DMS153 treated with DMSO at 0.1 percent for 48 hours (cell line): Measurements from ENCODE around the gene CRTC2.
A peak's percentile ranks its signal among the peaks of the same experiment; 100 is the strongest.
"Not testable (repeated sequence)": the region's sequence is repeated elsewhere in the genome, so short reads cannot be mapped to it uniquely, and the experiment has no call there.

Experiments
- DNase-seq: peaks from one replicate; lab custom pipeline; 2025; ENCODE audit not compliant: unreplicated experiment; lab: John Stamatoyannopoulos, UW

Gene CRTC2

DNA sequence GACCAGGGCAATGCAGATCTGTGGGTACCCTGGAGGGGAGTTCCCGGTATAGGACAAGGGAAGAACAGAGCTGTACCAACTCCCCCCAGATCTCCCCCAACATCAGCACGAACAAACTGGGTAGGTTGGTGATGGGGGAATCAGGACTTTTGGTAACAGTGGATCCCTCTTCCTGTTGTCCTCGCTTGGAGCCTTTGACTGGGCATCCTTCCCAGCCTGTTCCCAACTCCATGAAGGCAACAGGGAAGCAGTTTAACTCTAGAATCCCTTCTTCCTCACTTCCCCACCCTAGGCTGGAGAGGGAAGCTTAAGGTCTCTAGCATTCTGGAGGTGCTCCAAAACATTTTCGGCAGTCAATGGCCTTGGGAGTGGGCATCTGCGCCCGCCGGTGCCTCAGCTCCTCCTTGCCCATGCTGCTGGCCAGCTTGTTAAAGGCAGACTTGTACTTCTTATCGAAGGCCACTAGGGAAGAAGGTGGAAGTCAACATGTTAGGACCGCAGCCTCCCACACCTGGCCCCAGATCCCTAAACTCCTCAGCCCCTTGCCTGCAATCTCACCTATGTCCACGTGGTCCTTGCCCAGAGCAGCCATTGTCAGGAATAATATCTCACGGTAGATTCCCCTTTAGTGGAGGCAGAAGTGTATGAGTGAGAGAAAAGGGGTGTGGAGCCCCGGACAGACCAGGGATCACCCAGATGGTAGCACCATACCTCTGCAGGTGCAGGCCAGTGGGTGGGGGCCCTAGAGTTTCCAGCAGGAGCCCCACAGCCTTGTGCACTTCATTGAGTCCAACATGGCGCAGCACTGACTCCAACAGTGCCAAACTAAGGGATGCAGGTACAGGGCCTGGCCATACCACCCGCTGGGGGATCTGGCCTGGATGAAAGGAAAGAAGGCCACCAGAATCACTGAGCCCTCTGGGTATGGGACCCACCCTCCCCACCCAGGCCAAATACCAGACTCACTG lies 28.1 kb downstream of the CRTC2 start:
- no peak for DNase-seq

DNA sequence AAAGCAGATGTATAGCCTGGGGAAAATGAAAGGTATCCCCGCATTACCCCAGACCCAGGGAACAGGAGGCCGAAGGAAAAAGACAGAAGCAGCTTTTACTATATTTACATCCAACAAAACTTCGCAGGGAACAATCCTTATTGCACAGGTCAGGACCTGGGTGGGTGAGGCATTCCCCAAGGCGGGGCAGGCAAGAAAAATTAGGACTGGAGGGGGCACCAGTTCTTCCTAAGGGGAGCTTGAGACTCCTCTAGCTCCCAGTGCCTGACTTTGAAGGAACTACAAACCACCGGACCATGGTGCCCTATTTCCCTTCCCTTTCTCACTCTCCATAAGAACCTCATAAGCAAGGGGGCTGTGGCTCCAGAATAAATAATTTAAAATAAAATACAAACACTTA lies 29.0 kb downstream of the CRTC2 start:
- no peak for DNase-seq

DNA sequence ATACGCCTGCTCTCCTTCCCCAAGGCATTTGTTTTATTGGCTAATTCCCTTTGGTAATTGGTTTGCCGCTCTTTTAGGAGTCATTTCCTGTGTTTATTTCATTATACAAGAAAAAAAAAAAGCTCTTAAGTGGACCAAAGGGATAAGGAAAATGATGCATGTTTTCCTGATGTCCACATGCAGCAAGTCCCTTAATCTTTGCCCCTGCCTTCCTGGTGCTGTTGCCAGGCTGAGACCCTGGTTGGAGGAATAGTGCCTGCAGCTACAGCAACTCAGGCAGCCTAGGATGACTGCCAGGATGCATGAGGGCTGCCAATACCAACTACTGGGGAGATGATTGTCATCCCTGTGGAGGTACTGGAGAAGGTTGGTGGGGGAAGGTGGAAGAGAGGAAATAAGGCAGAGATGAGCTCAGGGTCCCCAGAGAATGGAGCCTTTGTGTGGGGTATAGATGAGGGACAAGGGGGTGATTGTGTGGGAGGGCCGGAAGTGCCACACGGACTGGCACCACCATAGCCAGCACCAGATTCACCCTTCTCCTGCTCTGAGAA lies 29.5 kb downstream of the CRTC2 start:
- no peak for DNase-seq

DNA sequence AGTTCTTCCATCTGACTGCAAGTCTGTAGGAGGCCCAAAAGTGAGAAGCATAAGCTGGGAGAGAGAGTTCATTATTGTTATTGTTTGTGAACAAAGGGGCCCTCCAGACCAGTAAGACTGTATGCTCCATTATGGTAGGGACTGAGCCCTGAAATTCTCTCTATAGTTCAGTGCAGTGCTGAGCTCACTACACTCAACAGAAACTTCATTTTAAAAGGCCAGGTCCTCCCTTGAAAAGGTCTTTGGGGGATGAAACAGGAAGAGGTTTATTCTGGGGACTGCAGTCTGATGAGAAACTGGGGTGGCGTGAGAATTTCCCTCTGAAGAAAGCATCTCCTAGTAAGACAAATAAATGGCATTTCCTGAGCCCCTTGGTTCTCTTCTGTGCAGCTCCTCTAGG lies 30.2 kb downstream of the CRTC2 start:
- no peak for DNase-seq

DNA sequence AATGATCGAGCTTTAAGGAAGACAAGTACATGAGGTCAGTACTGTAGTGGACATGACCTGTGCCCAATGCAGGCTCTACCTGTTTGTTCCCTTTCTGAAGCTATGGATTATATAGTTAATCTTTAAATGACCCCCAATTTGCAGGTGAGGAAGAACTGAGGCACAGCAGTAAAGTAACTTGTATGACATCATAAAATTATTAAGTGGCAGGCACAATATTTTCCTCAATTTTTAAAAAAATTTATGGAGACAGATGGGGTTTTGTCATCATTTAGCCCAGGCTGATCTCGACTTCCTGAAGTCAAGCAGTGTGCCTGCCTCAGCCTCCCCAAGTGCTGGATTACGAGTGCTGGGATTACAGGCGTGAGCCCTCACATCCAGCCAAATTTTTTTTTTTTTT lies 32.0 kb downstream of the CRTC2 start:
- no peak for DNase-seq

DNA sequence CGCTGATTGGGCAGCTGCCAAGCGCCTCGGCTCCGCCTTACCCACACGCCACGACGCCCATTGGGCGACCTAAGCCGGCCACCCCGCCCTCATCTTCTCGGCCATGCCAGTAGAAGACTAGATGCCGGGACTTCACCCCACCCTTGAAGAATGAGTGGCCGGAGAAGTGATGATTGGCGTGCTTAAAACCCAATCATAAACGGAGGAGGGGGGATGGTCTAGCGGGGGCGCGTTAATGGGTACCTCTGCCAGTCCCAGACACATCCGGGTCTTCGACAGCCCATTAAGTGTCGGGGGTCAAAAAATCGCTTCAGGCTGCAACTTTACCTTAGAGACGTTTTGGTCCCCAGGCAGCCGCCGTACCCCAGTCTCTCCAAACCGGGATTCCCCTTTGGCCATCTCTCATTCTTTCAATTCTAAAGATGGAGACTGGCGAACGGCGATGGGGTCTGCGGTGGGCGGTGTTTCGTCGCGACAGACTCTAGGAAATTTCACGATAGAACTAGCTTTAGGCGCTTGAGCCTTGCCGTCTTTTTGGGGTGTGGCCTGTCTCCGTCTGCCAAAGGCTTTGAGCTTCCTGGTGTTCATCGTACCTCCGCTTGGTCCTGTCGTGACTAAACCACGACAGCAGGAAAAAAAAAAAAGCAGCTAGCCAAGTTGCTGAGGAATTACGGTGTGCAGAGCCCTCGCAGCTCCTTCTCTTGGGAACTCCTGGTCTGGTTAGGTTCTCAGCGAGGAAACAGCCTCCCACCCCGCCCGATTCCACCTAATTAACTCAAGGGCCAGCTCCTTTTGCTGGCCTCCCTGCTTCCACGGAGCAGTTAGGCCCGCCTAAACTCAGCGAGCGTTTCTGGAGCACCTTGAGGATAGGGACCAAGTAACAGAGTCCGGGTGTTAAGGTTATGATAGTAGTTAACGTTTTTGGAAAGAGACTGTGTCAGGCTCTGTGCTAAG lies 35.2 kb downstream of the CRTC2 start, which contains the start of gene GATAD2B:
TSS of gene GATAD2B (minus strand) at position 1 of the 954 bp plus-strand sequence. CDS start 94,625 bp downstream, outside the sequence.
- DNase-seq, result peak; percentile 100

DNA sequence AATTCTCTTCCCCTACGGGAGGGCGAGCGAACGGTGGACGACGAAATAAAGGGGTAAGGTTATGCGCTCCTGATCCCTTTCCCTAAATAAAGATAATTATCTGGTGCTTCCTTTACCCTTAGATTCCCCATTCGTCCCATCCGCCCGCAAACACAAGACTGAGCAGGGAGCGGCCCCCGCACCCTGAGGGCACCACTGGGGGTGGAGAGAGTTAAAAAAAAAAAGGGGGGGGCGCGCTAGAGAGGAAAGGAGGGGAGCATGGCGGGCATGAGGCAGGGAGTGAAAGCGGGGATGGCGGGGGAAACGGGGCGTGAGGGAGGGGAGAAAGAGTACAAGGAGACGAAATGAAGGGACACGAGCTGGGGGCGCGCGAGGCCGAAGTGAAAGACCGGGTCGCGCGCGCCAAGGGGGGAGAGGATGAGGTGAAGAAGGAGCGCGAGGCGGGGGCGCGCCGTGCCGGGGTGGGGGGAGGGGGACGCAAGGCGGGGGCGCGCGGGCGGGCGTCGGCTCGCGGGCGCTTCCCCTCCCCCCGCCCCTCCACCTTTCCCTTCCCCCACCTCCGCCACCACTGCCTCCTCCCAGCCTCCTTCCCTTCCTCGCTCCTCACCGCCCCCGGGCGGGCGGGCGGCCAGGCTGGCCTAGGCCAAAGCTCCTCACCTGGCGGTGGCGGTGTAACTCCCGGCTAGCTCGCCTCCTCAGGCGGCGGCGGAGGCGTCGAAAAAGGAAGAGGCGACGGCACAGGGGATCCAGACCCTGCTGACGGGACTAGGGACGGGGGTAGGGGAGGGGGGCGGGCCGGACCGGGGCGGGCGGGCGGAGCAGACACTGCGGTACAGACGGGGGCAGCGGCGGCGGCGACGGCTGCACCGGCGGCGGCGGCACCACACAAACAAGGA lies 36.1 kb downstream of the CRTC2 start:
- DNase-seq, result peak; percentile 76

DNA sequence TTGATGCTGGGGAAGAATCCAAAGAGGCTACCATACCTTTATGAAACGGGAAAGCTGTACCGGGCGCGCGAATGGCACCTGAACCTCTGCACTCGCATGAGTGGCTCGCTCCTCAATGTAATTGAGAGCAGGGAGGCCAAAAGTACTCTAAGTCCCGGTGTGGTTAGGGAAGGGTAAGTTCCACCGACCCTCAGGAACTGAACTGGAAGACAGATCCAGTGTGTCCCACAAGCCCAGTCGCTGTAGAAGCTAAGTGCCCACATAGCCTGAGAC lies 36.7 kb downstream of the CRTC2 start:
- DNase-seq, result no peak

DNA sequence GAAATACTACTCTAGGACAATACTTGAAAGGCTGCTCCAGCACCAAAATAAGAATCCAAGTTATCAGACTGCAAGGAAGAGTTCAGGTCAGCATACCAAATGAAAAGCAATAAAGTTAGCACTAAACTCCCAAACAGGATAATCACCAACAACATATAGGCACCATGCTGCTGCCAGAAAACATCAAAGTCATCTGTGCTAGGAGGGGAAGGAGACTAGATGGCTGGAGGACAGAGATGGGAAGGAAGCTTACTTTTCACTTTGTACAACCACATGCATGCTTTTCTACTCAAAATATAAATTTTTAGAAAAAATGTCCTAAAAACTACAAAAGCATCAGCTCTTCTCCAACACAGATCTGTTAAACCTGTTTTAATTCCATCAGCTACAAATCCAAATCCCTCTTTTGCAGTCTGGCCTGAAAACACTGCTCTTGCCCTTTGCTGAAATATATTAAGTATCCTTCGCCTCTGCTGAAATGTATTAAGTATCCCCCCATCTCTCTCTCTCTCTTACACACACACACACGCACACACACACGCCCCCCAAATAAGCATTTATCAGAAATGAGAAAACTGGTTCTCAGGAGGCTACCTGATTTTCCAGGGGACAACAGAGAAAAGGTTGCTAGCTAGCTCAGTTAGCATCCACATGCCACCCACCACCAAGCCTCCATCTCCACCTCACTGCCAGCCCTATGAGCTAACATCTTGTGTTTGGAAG lies 37.2 kb downstream of the CRTC2 start:
- DNase-seq, result no peak

DNA sequence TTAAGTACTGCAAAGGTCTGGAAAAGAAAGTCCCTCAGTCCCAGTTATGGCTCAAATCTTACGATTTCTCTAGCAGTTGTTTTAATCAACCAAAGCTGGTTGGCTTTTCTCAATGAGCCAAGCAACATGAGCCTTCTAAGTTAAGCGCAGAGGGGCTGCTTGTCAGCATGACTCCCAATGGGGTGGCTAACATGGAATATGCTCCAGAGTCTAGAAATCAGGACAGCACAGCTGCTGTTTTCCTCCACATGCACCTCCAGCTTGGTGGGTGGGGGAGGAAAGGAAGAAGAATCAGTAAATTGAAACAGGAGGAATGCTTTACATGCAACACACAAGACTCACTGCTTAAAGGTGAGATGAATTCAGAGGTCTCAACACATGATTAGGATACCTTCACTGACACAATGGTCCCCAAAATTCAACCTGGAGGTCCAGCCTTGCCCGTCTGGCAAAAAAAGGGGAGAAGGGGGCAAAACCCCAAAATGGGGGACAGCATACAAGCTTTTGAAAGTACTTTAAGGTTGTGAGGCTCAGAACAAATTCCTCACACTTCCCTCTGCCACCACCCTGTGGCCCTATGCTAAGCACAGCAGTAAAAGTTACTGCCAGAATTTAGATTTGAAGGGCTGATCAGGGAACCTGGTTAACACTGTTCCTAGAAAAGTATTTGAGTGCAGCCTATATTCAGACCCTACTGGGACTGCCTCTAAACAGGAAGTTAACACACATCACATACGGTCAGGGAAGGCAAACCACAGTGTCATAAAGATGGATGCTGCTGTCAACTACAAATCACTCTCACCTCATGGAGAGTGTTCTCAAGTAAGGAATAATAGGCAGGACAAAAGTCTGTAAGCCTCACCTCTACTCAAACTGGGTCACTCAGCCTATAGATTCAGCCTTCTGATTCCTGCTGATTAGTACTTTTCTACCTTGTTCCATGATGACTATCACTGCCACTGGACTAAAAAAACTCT lies 38.2 kb downstream of the CRTC2 start:
- no peak for DNase-seq

DNA sequence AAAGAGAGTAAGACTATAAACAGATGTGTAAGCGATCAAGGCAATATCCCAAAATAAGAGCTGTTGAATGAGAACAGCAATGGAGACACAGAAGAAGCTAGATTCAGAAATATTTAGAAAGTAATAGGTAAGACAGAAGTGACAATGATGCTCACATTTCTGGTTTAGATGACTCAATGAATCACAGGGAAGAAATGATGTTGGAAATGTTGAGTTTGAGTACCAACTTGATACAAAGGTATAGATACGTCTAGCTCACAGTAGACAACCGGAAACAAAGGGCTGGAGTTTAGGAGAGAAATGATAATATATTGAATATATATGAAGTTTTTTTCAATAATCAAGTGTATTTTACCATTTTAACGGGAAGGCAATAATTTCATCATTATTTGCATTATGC lies 42.1 kb downstream of the CRTC2 start:
- DNase-seq, result no peak

DNA sequence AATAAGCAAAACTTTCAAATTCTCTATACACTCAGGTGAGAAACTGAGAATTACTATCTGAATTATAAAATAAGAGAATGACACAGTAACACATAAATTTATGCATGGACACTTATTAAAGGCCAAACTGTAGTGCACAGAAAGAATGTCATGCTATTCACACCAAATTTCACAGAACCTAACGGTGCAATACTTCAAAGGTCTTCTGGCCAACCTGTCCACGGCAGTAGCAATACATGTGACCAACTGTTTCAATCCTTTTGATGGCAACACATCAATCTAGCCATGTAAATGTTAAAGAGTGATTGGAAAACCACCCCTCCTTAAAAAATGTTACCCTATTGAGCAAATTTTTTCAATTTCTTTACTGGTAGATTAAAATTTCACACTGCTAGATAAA lies 46.1 kb downstream of the CRTC2 start:
- DNase-seq, result no peak

DNA sequence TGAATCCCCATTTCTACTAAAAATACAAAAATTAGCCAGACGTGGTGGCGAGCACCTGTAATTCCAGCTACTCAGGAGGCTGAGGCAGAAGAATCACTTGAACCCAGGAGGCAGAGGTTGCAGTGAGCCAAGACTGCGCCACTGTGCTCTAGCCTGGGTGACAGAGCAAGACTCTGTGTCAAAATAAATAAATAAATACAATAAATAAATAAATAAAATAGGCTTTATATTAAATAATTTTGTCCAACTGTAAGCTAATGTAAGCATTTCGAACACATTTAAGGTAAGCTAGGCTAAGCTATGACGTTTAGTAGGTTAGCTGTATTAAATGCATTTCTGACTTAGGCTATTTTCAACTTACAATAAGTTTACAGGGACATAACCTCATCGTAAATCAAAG lies 47.9 kb downstream of the CRTC2 start:
- DNase-seq, result not testable (repeated sequence)

DNA sequence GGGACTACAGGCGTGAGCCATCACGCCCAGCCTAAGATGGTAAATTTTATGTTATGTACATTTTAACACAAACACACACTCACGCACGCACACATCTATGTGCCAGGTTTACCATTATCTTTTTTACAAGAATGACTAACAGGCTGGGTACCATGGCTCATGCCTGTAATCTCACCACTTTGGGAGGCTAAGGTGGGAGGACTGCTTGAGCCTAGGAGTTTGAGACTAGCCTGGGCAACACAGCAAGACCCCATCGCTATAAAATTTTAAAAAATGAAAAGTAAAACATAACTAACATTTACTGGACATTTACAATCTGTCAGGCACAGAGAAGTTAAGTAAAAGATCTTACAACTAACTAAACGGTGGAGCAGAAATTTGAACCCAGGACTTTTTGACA lies 50.3 kb downstream of the CRTC2 start:
- DNase-seq, result no peak

DNA sequence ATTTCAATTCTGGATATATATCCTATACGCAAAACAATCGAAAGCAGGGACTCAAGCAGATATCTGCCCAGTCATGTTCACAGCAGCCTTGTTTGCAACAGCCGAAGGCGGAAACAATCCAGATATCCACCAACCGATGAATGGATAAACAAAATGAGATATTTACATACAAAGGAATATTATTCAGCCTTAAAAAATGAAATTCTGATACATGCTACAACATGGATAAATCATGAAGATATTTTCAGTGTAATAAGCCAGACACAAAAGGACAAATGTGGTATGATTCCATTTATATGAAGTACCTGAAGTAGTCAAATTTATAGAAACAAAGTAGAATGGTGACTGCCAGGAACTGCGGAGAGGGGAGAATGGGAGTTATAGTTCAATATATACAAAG lies 51.3 kb downstream of the CRTC2 start:
- DNase-seq, result no peak

DNA sequence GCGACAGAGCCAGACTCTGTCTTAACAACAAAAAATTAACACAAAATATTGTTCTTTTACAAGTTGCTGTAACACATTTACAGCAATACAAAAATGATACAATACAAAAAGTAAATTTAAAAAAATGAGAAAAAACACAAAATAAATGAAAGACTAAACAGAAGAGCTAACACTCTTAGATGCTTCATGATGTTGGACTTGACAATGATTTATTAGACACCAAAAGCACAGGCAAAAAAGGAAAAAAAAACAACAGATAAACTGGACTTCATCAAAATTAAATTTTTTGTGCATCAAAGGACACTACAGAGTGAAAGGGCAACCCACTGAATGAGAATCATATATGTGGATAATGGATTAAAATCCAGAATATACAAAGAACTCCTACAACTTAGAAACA lies 52.0 kb downstream of the CRTC2 start:
- DNase-seq, result no peak

DNA sequence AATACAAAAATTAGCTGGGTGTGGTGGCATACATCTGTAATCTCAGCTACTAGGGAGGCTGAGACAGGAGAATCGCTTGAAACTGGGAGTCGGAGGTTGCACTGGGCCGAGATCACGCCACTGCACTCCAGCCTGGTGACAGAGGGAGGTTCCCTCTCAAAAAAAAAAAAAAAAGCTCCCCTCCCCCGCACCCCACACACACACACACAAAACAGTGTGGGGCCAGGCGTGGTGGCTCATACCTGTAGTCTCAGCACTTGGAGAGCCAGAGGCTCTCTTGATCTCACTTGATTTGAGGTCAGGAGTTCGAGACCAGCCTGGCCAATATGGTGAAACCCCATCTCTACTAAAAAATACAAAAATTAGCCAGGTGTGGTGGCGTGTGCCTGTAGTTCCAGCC lies 52.5 kb downstream of the CRTC2 start:
- DNase-seq, result not testable (repeated sequence)

DNA sequence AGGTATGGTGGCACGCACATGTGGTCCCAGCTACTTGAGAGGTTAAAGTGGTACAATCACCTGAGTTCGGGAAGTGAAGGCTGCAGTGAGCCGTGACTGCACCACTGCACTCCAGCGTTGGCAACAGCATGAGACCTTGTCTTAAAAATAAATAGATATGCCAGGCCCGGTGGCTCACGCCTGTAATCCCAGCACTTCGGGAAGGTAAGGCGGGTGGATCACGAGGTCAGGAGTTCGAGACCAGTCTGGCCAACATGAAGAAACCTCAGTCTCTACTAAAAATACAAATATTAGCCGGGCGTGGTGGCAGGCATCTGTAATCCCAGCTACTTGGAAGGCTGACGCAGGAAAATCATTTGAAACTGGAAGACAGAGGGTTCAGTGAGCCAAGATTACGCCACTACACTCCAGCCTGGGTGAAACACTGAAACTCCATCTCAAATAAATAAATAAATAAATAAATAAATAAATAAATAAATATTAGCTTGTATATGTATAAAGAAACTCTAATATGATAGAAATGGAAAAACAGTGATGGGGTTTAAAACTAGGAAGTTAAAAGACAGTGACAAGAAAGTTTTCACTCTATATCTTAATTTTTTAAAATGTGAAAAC lies 54.5 kb downstream of the CRTC2 start:
- DNase-seq, result no peak
